NOMO-1 (cell line): Measurements from ENCODE around the gene ZRANB1.

Experiments
- DNase-seq, 2 experiments: peaks; one replicate each; lab custom pipeline; 2025; ENCODE audit not compliant: unreplicated experiment in 2 of 2; lab: John Stamatoyannopoulos, UW

The ZRANB1 gene

DNA sequence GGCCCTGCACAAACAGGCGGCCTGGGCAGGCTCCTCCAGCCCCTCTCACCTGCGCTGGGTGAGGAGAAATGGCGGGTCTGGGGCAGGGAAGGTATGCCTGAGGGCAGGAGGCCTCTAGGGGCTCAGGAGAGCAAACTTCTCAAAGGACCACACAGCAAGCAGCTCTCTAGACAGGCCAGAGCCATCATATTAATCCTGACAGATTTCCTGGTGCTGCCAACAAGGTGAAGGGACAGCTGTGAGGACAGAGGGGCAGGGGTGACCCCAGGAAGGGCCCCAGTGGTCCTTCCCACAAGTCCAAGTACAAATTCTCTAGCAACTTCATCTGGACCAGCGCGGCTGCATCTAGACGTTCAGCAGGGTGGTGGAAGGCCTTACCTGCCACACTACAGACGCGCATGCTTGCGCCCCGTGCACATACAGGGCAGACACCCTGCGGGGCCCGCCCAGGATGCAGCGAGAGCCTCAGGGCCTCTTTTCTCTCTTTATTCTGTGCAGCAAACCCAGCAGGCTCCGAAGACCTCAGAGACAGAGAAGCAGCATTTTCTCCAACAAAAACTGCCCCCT, 62.1 kb downstream of the ZRANB1 start:
- DNase-seq = no peak

DNA sequence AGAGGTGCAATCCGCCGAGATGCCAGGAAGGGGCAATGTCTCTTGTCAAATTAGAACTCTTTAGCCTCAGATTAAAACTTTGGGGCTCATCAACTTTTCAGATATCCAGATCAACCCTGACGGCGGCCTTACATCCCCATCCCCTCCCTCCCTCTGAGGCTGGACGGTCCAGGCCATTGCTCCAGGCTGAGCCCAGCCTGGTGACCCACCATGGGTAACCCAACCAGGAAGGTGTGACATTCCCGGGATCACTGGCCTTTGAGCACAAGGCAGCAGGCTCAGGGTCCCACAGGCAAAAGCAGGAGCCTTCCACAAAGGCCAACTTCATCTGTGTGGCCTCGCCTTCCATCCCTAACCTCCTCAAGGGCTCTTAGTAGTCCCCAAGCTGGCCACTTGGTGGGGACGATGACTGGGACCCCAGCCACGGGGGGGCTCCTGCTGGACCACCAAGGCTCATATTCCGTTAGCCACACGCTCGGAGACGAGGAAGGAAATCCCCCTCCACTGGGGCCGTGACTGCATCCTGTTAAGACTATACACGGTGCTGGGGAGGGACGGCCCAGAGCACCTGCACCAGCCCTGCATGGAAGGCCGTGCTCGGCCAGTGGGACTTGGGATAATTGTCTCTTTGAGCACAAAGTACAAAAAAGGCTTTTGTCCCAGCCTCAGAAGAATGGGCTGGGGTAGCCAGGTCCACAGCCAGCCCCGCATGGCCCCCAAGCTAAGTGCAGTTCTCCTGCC, 62.8 kb downstream of the ZRANB1 start:
- DNase-seq = no peak

DNA sequence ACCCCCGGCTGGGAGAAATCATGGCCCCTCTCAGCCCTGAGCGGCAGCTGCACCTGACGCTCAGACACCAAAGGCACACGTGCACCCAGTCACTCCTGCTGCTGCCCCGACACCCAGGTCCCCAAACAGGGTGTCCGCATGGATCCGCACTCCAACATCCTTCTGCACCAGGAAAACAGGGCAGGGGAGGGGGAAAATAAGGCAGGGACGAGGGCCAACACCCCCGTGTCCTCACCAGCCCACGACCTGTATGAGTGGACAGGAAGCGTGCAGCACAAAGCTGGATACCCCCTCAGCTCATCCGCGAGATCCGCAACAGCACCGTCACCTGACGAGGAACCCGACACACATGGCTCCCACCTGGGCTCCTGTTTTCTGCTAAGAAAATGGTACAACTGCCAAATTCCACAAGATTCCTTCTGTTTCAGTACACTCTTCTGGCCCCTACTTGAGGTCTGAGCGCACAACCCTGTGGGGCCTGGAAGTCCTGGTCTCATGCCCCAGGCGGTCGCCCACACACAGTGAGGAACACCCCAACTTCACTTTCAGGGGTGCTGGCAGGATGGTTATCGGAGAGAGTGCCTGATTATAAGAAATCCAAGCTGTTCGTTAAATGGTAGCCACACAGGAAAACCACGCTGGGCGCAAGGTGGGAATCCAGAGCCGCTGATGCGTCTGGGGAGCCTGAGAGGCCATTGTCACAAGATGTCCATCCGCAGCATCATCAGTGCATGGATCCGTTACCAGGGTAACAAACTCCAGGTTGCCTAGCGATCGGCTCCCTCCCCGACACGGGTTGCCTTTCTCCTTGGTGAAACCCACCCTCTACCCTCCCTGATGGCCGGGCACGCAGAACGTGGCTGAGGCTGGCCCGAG, 63.6 kb downstream of the ZRANB1 start:
- no peak for DNase-seq

DNA sequence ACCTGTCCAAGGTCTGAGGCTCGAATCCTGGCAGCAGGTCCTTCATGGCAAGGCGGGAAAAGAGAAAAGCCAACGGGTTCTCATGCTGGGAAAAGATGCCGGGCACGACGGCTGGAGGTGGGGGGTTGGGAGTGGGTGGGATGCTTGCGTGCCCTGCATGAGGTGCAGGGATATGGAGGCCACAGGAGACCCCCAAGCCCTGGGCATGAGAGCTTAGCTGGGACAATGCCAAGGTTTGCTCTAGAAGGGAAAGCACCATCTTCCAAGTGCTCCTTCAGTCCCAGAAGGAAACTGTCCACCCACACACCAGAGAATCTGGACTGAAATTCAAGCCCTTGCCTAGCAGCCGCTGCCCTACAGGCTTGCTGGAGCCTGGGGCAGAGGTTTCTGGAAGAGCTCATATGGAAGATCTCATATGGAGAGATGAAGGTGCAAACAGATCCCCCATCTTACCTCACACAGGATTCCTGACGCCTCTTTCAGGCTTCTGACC, 64.3 kb downstream of the ZRANB1 start:
- no peak for DNase-seq

DNA sequence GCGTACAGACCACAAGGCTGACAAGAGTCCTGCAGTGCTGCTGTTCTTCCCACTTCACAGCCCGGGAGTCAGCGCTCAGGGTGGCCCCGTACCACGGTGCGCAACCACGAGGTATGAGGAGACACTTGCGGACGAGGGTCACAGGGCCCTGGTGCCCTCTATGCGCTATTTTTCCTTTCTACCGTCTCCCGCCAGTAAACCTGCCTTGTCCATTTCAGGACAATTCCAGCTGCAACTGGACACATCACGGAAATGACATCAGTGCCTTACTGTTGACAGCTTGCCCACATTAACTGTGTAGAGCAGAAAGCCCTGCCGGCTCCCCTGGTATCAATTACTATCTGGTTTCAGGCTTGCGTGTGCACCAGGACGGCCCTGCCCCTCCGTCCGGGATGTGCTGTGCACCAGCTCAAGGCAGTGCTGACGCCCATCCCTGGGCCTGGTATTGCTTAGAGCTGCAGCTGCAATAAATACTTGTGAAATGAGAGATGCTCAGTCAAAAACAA, 65.1 kb downstream of the ZRANB1 start:
- no peak for DNase-seq

DNA sequence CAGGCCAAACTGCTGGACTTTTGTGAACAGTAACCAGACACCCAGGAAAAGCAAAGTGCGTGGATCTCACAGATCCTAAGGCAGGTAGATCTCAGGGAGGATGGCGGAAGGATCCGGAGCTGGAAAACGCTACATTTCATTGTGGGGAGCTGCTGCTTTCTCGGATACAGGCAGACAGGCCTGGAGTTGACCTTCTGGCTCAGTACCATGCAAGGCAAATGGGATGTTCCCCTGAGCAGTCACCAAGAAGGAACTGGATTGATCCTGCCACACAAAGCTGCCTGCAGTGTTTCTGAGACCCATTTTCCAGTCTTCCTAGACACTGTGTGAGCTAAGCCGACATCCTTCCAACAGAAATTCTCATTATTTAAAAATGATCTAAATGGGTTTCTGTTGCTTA, 65.5 kb downstream of the ZRANB1 start:
- DNase-seq = no peak

DNA sequence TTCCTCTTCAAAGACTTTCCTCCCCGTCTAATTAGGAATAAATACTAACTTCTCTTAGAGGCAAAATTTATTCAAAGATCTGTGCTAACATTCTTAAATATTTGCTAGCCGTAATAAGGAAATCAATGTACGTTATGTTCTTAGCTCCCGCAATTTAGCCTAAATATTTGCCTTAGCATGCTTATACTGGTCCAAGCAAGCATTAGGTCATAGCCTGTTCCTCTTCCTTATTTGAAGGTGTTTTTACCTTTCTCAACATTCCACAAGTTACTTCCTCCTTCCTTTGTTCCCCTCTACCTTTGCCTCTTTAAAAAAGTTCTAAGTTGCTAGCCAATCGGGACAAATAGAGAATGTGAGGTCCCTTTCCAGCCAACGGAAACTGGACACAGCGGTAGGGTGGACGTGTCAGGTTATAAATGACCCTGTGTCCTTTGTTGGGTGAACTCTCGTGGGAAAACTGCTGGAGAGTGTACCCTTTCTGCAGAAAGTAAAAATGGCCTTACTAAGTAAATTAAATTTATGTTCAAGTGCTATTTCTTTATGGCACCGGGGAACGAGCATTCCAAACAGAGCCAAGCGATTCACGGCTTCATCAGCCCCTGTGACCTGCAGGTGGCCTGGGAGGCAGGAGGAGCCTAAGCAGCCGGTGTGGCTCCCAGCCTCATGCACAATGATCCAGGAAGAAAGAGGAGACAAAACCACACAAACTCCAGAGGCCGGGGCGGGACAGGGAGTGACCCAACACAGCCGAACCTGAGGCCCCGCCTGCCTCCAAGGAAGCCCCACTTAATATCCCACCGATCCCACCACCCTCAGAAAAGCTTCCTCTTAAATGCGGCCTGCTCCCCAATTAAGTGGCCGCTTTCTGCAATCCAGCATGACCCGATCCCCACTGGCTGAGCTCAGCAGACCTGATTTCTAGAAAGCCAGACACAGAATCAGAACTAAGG, 67.0 kb downstream of the ZRANB1 start:
- no peak for DNase-seq

DNA sequence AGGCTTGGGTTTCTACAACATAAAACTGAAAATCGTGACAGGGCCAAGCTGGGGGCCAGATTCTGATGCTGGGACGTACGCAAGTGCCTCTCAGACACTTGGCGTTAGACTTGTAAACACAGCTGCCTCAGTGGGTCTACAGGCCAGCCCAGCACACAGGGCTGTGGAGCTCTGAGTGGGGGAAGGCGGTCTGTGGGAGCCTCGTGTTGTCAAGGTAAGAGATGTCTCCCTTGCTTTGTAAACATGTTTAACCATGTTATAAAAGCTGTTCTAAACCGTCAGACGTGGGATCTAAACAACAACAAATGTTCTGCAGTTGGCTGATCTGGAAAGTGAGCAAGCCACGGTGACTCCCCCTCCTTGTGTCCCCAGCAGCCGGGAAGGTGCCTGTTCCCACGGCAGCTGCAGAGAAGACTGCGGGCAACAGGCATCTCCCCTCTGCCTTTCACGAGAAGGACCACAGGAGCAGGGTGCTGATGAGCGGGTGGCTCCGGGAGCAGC, 67.8 kb downstream of the ZRANB1 start:
- DNase-seq = no peak

DNA sequence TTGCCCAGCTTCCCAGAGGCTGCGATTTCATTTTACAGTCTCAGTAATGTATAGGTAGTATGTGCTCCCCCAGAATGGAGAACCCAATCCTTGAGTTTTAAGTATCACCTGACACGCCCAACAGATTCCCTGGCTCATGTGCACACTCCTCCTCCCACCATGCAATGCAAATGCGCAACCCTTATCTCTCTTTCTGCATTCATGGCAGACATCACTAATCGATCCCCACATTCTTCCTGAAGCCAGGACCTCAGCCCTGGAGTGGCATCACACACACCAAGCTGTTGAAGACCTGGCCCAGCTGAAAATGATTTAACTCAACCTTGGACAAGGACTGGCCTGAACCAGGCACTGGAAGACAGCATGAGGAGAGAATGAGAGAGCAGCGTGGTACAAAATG, 68.4 kb downstream of the ZRANB1 start:
- no peak for DNase-seq

DNA sequence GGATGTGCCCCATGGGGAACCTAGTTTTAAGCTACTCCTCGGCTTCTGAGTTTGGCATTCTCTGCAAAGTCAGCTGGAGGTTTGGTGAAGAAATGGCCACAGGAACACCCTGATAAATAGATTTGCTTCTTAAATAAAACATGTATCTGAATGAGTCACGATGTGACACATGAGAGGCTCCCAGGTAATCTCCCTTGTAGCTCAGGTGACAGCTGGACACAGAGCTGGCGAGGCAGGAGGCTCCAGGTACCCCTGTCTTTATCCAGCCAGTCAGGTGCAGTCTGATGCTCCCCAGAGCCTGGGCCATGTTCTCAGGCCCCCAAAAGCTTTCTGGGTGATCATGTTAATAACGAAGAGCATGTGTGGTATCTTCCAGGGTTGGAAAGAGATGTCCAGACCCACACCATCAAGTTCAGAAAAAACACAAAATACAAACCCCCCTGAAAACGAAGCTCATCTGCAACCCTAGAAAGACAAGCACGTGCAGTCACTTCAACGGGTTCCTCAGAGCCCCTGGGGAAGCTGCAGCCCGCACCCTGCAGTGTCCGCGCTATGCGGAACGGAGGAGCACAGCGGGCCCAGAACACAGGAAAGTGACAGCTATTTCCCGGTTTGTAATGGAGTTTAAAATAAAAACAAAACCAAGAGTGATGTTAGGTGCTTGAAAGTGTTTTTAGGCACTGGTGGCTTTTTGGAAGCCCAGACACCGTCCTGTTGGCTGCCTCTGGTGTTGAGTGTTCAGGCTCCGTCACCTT, 69.4 kb downstream of the ZRANB1 start:
- DNase-seq = no peak

DNA sequence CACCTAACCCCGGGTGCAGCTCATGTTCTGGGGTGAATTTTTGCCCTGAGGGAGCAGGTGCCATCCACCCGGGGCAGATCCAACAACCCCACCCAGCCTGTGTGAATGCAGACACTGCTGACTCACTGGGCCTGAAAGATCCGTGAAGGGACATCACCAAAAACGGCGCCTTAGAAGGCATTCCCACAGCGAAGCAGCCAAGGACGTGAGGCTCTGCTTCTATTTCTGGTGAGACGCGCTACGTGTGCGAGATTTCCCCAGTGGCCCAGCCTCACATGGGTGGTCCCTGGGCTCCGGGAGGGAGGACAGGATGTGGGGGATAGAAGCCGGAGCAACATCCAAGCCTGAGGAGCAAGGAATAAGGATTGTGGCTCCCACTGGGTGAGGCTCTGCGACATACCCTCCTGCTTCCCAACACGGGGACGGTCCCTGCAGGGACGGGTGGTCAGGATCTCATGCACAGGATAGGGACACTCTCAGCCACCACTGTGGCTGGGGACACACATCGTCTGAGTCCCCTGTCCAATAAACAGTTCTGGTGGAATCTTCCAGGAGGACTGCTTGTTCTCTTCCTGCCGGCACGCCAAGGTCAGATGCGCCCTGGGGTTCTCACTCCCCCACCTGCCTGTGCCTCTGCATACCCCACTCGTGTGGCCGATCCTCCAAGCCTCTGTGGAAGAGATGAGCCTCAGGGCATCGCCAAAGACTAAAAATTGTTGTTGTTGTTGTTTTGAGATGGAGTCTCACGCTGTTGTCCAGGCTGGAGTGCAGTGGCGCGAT, 70.2 kb downstream of the ZRANB1 start:
- DNase-seq = no peak

DNA sequence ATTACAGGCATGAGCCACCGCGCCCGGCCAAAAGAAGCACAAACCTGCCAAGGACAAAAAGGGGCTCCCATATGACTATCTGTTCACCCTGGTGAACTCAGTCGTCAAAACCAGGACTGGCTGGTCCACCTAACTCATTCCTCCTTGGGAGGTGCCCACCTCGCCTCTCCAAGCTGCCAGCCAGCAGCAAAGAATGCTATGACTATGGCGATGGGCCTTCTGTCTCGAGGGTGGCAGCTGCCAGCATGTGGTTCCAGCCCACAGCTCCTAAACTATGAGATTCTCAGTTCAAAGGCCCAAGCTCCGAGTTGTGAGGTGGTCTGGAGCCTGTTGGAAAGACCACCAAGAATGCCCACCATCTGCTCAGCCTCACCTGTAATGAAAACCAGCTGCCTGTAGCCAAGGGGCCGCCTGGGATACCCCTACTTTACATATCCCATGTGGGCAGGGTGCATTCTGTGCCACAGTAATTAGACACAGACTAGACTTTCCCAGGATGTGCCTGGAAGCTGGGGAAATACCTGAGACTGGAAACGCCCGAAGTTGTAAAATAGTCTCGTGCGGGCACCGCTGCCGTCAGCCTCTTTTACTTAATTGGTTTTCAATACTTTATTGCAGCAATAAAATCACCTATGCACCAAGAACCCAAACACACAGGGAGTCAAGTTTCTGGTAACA, 71.1 kb downstream of the ZRANB1 start:
- DNase-seq = no peak

DNA sequence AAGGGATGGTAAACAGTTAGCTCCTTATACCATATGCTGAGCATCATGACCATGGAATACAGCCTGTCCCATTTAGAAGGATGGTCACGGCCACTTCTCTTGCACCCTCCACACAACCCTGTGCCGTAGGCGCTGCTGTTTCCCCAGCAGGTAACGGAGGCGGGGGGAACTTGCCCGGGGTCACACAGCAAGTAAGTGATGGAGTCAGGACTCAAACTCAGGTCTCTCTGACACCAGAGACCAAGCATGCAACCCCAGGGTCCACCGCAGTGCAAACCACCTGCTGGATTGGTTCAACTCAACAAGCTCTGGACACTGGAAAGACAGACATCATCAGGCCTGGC, 71.6 kb downstream of the ZRANB1 start:
- no peak for DNase-seq

DNA sequence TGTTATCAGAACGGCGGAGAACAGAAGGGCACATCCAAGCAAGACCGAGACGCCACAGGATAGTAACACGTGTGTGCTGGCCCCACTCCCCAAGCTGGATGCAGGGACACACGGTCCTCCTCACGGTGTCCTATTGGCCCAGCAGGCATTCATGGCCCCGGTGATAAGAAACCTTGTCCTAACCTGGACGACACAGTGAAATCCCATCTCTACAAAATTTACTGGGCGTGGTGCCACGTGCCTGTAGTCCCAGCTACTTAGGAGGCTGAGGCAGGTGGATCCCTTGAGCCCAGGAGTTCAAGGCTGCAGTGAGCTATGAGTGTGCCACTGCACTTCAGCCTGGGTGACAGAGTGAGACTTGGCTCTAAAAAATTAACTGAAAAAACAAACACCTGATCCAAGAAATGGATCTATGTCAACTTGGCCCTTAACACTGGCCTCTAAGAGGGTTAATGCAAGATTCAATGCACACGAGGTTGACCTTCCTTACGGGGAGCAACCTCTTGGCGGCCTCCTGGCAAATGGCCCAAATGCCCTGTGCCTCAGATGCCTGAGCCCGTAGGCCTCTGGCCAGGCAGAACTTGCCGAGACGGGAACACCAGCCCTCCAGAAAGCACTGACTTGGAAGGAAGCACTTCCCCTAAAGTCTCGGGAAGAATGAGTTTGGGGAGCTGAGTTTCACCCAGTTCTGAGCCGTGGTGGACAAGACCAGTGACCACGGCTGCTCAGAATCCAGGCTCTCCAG, 72.3 kb downstream of the ZRANB1 start:
- DNase-seq = no peak

DNA sequence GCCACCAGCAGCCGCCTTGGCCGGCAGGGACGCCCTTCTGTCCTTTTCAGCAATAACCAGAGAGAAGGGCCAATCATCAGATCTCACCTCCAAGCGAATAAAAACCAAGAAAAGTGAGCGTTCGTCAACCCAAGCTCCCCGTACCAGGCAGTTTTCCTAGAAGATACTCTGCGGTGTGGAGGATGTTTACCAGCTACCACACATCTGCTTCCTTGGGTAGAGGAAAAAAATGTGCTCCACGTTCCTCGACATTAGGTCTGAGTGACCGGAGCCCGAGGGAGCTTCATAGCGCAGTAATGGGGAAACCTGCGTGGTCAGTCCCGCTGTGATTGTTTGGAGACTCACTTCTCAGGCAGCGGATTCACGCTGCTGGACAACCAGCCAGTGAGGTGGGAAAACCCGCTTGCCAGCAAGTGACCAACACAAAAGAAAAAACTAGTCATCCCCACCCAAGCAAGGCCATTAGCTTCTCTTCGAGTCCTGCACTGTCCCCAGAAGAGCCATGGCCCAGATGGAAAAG, 73.0 kb downstream of the ZRANB1 start:
- no peak for DNase-seq

DNA sequence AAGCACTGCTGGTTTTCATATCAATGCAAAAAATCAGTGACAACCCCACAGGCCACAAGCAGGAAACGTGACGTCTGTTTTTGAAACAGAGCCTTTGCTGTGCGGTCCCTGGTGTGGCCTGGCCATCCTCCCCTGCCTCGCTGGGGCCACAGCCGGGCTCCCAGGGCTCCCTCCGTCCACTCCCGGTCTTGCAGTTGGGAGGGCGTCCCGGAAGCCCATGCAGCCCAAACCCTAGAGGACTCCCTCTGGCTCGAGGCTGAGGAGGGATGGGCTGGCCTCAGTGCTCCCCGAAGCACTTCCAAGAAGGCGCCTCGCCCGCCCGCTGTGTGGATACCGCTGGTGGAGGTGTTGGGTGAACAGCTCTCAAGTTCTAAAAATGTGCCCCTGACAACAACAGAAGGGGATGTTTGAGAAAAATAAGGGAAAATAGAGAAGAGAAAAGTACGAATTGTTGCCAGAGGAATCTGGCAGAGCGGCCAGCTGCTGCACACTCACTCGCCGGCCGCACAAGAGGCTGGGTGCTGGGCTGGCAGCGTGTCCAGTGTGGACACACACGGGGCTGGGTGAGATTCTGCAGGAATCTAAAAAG, 73.5 kb downstream of the ZRANB1 start:
- DNase-seq = no peak

DNA sequence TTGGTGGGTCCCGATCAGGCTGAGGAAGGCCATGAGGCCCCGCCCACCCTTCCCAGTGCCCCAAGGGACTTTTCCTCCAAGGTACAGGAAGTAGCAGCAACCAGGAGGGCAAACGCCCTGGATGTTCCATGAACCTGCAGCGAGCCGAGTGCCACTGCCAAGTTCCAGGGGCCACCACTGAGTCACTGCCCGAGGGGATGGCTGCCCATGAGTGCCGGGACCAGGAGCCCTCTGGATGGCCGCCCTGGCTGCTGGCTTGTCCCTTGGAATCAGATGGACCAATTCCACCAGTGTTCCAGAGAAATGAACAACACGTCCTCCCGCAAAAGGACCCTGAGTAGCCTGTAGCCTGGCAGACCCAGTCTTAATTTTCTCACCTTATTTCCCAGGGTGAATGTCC, 74.2 kb downstream of the ZRANB1 start:
- DNase-seq = no peak
